ENCODE results near the gene C9orf72.
"Not testable (repeated sequence)": the region's sequence is repeated elsewhere in the genome, so short reads cannot be mapped to it uniquely, and the experiment has no call there.

The C9orf72 gene

GRCh38 chr9:27511771-27512170 is 61.5 kb downstream of the C9orf72 start:
- no peak for DNase-seq (ENCODE audit: extremely low spot score)
- TF ChIP-seq CTCF (IDR thresholded peaks at IDR 0.05; ENCODE audit: control extremely low read depth, extremely low read depth, low read depth, missing control alignments), result no peak
- POLR2A ChIA-PET, result no interaction called here
- CTCF ChIA-PET, result interaction anchor here (1.0 kb wide), 1 partner anchor 50 kb away, joined by 4 read pairs; no protein-coding TSS in a partner anchor

GRCh38 chr9:27510780-27511179 is 62.5 kb downstream of the C9orf72 start:
- ChIA-PET POLR2A (no interaction called here), CTCF (no interaction called here)
- DNase-seq (ENCODE audit: extremely low spot score), result no peak
- TF ChIP-seq CTCF (IDR thresholded peaks at IDR 0.05; ENCODE audit: control extremely low read depth, extremely low read depth, low read depth, missing control alignments), result no peak

GRCh38 chr9:27506981-27507380 is 66.3 kb downstream of the C9orf72 start:
- ChIA-PET CTCF (no interaction called here), POLR2A (no interaction called here)
- no peak for DNase-seq (ENCODE audit: extremely low spot score)
- no peak for TF ChIP-seq CTCF (IDR thresholded peaks at IDR 0.05; ENCODE audit: control extremely low read depth, extremely low read depth, low read depth, missing control alignments)

- no peak for TF ChIP-seq CTCF (IDR thresholded peaks at IDR 0.05; ENCODE audit: control extremely low read depth, extremely low read depth, low read depth, missing control alignments)
- DNase-seq (ENCODE audit: extremely low spot score), result no peak
- ChIA-PET POLR2A (no interaction called here), CTCF (interaction anchor here (1.0 to 1.3 kb wide), 4 partner anchors 9 to 30 kb away, joined by 3 to 4 read pairs (median 3); partner anchors contain the start of gene MOB3B)
These were observed 67.5 kb downstream of the C9orf72 start for GRCh38 chr9:27505744-27506161.

GRCh38 chr9:27504259-27504658 is 69.0 kb downstream of the C9orf72 start:
- ChIA-PET CTCF (no interaction called here), POLR2A (no interaction called here)
- no peak for DNase-seq (ENCODE audit: extremely low spot score)
- TF ChIP-seq CTCF (IDR thresholded peaks at IDR 0.05; ENCODE audit: control extremely low read depth, extremely low read depth, low read depth, missing control alignments), result no peak

- TF ChIP-seq CTCF (IDR thresholded peaks at IDR 0.05; ENCODE audit: control extremely low read depth, extremely low read depth, low read depth, missing control alignments), result no peak
- CTCF ChIA-PET, result no interaction called here
- POLR2A ChIA-PET, result no interaction called here
- no peak for DNase-seq (ENCODE audit: extremely low spot score)
These were observed 69.7 kb downstream of the C9orf72 start for GRCh38 chr9:27503623-27504022.

GRCh38 chr9:27500902-27501301 is 72.4 kb downstream of the C9orf72 start:
- CTCF ChIA-PET; DNase-seq (ENCODE audit: extremely low spot score); POLR2A ChIA-PET: not testable (repeated sequence)
